Smooth muscle cell (in vitro differentiated cells): ENCODE data around the gene HHIP. TPM values are rescaled to one million over a fixed set of nuclear protein-coding genes. Genes with fewer than 3 reads are reported as not detected.

Source experiments
- DNase-seq: peaks from one replicate; lab custom pipeline; 2025; ENCODE audit not compliant: unreplicated experiment; lab: John Stamatoyannopoulos, UW
- H2AFZ ChIP-seq: fragments of 200-600 bp; sonication (generic); 2 replicates; pipeline ENCODE4 v1.6.0; 2016; ENCODE audit warnings: antibody characterized with exemption, low read depth, mild to moderate bottlenecking
- H3F3A ChIP-seq: fragments of 200-600 bp; sonication (generic); 2 replicates; pipeline ENCODE4 v1.6.0; 2017; ENCODE audit warnings: antibody characterized with exemption, low read depth
- H3K27ac ChIP-seq: fragments of 200-600 bp; sonication (generic); 2 replicates; pipeline ENCODE4 v1.5.1; 2016; ENCODE audit warnings: low read depth, mild to moderate bottlenecking
- H3K27me3 ChIP-seq: fragments of 200-600 bp; sonication (generic); 2 replicates; pipeline ENCODE4 v1.6.1; 2016; ENCODE audit warnings: low read depth, mild to moderate bottlenecking
- H3K36me3 ChIP-seq: fragments of 200-600 bp; sonication (generic); 2 replicates; pipeline ENCODE4 v1.5.1; 2016; ENCODE audit warnings: low read depth
- H3K4me1 ChIP-seq: fragments of 200-600 bp; sonication (generic); 2 replicates; pipeline ENCODE4 v1.5.1; 2016; ENCODE audit warnings: low read depth
- H3K4me2 ChIP-seq: fragments of 200-600 bp; sonication (generic); 2 replicates; pipeline ENCODE4 v1.6.0; 2016; ENCODE audit warnings: mild to moderate bottlenecking
- H3K4me3 ChIP-seq: fragments of 200-600 bp; sonication (generic); 2 replicates; pipeline ENCODE4 v1.5.1; 2016; ENCODE audit warnings: mild to moderate bottlenecking
- H3K79me2 ChIP-seq: fragments of 200-600 bp; sonication (generic); 2 replicates; pipeline ENCODE4 v1.6.0; 2016; ENCODE audit warnings: low read depth, mild to moderate bottlenecking
- H3K9ac ChIP-seq: fragments of 200-600 bp; sonication (generic); 2 replicates; pipeline ENCODE4 v1.6.0; 2016; ENCODE audit warnings: low read depth
- H3K9me3 ChIP-seq: fragments of 200-600 bp; sonication (generic); replicated peaks from 2 replicates; pipeline ENCODE4 v1.5.1; 2016; ENCODE audit warnings: low read depth
- H4K20me1 ChIP-seq: fragments of 200-600 bp; sonication (generic); 2 replicates; pipeline ENCODE4 v1.6.0; 2016; ENCODE audit warnings: low read depth
- CTCF ChIP-seq: fragments of 200-600 bp; sonication (generic); IDR thresholded peaks from 2 replicates; pipeline ENCODE4 v1.5.1; 2017; ENCODE audit warnings: borderline replicate concordance, mild to moderate bottlenecking, antibody characterized with exemption; ENCODE audit not compliant: insufficient read depth, poor library complexity, severe bottlenecking
- WGBS: methylation state at CpG from one replicate; pipeline ENCODE4 v1.1.7; 2016; ENCODE audit warnings: low lambda C conversion rate; 5-methylcytosine and 5-hydroxymethylcytosine counted together
- polyA plus RNA-seq: library from polyadenylated mRNA; unstranded; fragments of >200 nt; fragmentation: Nextera tagmentation; extraction: Ambion mirVana; gene quantifications from 2 replicates; pipeline ENCODE4 v1.2.1, GENCODE V29; 2016
- total RNA-seq: library from RNA; depleted of rRNA; stranded (reverse); fragments of >200 nt; gene quantifications from 2 replicates; pipeline ENCODE4 v1.2.3, GENCODE V29; 2014

The HHIP gene
- total and polyA plus RNA-seq, 2 experiments from 2014 or later: 0.67 to 0.96 TPM

- Histone ChIP-seq H3K4me1 (no peaks in the 10 kb centered on the region), H3K27me3 (no peaks in the 10 kb centered on the region), H3K9ac (no peak overlapping the region), H3K36me3 (no peaks in the 10 kb centered on the region), H3K9me3 (no peaks in the 10 kb centered on the region), H3K4me2 (no peak overlapping the region), H3K79me2 (no peaks in the 10 kb centered on the region), H3K27ac (no peak overlapping the region), H3F3A (no peaks in the 10 kb centered on the region), H2AFZ (no peak overlapping the region), H3K4me3 (no peak overlapping the region), H4K20me1 (no peaks in the 10 kb centered on the region)
- WGBS: 94% methylated on average over 2 of the region's 2 CpGs
- no peak for DNase-seq
- TF ChIP-seq CTCF: no peak
Measured at GRCh38 chr4:144689125-144689524, 43.2 kb downstream of the HHIP start.

GRCh38 chr4:144695721-144696120, 49.8 kb downstream of the HHIP start:
- Histone ChIP-seq H3K4me2 (no peak overlapping the region), H3F3A (no peaks in the 10 kb centered on the region), H4K20me1 (no peaks in the 10 kb centered on the region), H3K27ac (no peak overlapping the region), H3K27me3 (no peaks in the 10 kb centered on the region), H3K36me3 (no peaks in the 10 kb centered on the region), H3K79me2 (no peaks in the 10 kb centered on the region), H3K9me3 (no peaks in the 10 kb centered on the region), H2AFZ (no peak overlapping the region), H3K9ac (no peak overlapping the region), H3K4me1 (peaks cover 5% of the 10 kb centered on the region), H3K4me3 (no peak overlapping the region)
- DNase-seq: no peak
- 93% methylated on average over 3 of the region's 3 CpGs for WGBS
- TF ChIP-seq CTCF: no peak

- H3K36me3 ChIP-seq: no peaks in the 10 kb centered on the region
- H3K9me3 ChIP-seq: no peaks in the 10 kb centered on the region
- no peak overlapping the region for H3K27ac ChIP-seq
- TF ChIP-seq CTCF: no peak
- H3K4me2 ChIP-seq: no peak overlapping the region
- H3K27me3 ChIP-seq: no peaks in the 10 kb centered on the region
- H3K4me3 ChIP-seq: no peak overlapping the region
- no peak overlapping the region for H3K9ac ChIP-seq
- H3K79me2 ChIP-seq: no peaks in the 10 kb centered on the region
- no peaks in the 10 kb centered on the region for H3F3A ChIP-seq
- DNase-seq: no peak
- H2AFZ ChIP-seq: no peak overlapping the region
- no peaks in the 10 kb centered on the region for H4K20me1 ChIP-seq
- H3K4me1 ChIP-seq: peaks cover 5% of the 10 kb centered on the region
Measured at GRCh38 chr4:144696376-144696775, 50.4 kb downstream of the HHIP start.

- no peaks in the 10 kb centered on the region for H4K20me1 ChIP-seq
- H3K27me3 ChIP-seq: no peaks in the 10 kb centered on the region
- no peaks in the 10 kb centered on the region for H3F3A ChIP-seq
- no peak overlapping the region for H3K27ac ChIP-seq
- H3K9me3 ChIP-seq: no peaks in the 10 kb centered on the region
- peaks cover 15% of the 10 kb centered on the region for H3K4me1 ChIP-seq
- H3K79me2 ChIP-seq: no peaks in the 10 kb centered on the region
- no peak for TF ChIP-seq CTCF
- H3K36me3 ChIP-seq: no peaks in the 10 kb centered on the region
- H3K4me2 ChIP-seq: no peak overlapping the region
- no peak overlapping the region for H2AFZ ChIP-seq
- 79% methylated on average over 2 of the region's 2 CpGs for WGBS
- no peak overlapping the region for H3K9ac ChIP-seq
- H3K4me3 ChIP-seq: no peak overlapping the region
- DNase-seq: no peak
Measured at GRCh38 chr4:144699565-144699964, 53.6 kb downstream of the HHIP start.
